GM19467 (cell line): ENCODE results near the gene GLB1L2.

Source experiments
- ATAC-seq: cut with Tn5 transposase; IDR thresholded peaks from one replicate; pipeline ENCODE4 v1.9.1; 2021; ENCODE audit warnings: mild to moderate bottlenecking, moderate library complexity; ENCODE audit not compliant: unreplicated experiment

The GLB1L2 gene

GRCh38 chr11:134417871-134418840, 86.4 kb downstream of the GLB1L2 start:
- no peak for ATAC-seq

- ATAC-seq, result no peak
Observed at GRCh38 chr11:134423106-134423505, 91.3 kb downstream of the GLB1L2 start.

GRCh38 chr11:134425413-134425812, 93.6 kb downstream of the GLB1L2 start:
- no peak for ATAC-seq
